Natural killer cell (primary cell): Measurements from ENCODE around the gene ITPR1. TPM values are rescaled to one million over a fixed set of nuclear protein-coding genes. Genes with fewer than 3 reads are reported as not detected.

Experiments used
- ATAC-seq, 3 donors: fragments of 150-1000 bp in 2 of 3; fragments of 200-7000 bp in 1 of 3; cut with Tn5 transposase; 1 replicate in 1 of 3; 2 replicates in 2 of 3; pipeline ENCODE4 v1.10.0; 2021; ENCODE audit warnings: mild to moderate bottlenecking in 2 of 3, moderate library complexity in 2 of 3
- DNase-seq, 2 donors: peaks; one replicate each; pipeline versions ENCODE4 v3.0.0 to v3.0.0-alpha.2; 2013 to 2021; ENCODE audit warnings: mixed read lengths in 1 of 2
- H3K27ac ChIP-seq: one replicate; pipeline ENCODE4 v1.5.1; 2013; ENCODE audit warnings: mild to moderate bottlenecking, low read length
- H3K27me3 ChIP-seq: one replicate; pipeline ENCODE4 v1.6.1; 2013; ENCODE audit warnings: low read length; ENCODE audit not compliant: control insufficient read depth, insufficient read depth
- H3K36me3 ChIP-seq: one replicate; pipeline ENCODE4 v1.6.1; 2013; ENCODE audit warnings: low read length; ENCODE audit not compliant: control insufficient read depth, insufficient read depth
- H3K4me1 ChIP-seq: one replicate; pipeline ENCODE4 v1.6.1; 2013; ENCODE audit warnings: low read length; ENCODE audit not compliant: control insufficient read depth, insufficient read depth
- H3K4me3 ChIP-seq: one replicate; pipeline ENCODE4 v1.5.1; 2013; ENCODE audit warnings: low read length
- H3K9me3 ChIP-seq: one replicate; pipeline ENCODE4 v1.6.1; 2013; ENCODE audit warnings: low read length; ENCODE audit not compliant: control insufficient read depth, insufficient read depth
- H3K27ac Mint-ChIP-seq, 2 donors: one replicate each; pipeline ENCODE4 v1.8.0; 2022; ENCODE audit warnings: mild to moderate bottlenecking in 2 of 2, mixed read lengths in 2 of 2, moderate library complexity in 1 of 2
- H3K27me3 Mint-ChIP-seq, 2 donors: one replicate each; pipeline ENCODE4 v1.8.0; 2022; ENCODE audit warnings: low read depth in 2 of 2, mixed read lengths in 2 of 2
- H3K36me3 Mint-ChIP-seq: one replicate; pipeline ENCODE4 v1.8.0; 2022; ENCODE audit warnings: mixed read lengths
- H3K4me1 Mint-ChIP-seq, 2 donors: one replicate each; pipeline ENCODE4 v1.8.0; 2022; ENCODE audit warnings: mixed read lengths in 2 of 2
- H3K4me3 Mint-ChIP-seq: one replicate; pipeline ENCODE4 v1.8.0; 2022; ENCODE audit warnings: mild to moderate bottlenecking, moderate library complexity, mixed read lengths
- H3K9me3 Mint-ChIP-seq, 2 donors: one replicate each; pipeline ENCODE4 v1.8.0; 2022; ENCODE audit warnings: mixed read lengths in 2 of 2
- CTCF ChIP-seq: fragments of 200-600 bp; IDR thresholded peaks from one replicate; pipeline ENCODE4 v1.8.0; 2022; ENCODE audit warnings: antibody characterized with exemption
- WGBS: methylation state at CpG from one replicate; pipeline ENCODE4 v1.1.7; 2013; ENCODE audit warnings: missing lambda C conversion rate; ENCODE audit not compliant: insufficient coverage; 5-methylcytosine and 5-hydroxymethylcytosine counted together
- intact Hi-C: fragments of 100-400 bp; cut with micrococcal nuclease; formaldehyde crosslinking; loops from one replicate; pipeline ENCODE4 v1.14.2; 2022
- total RNA-seq, 4 donors: library from RNA; stranded (reverse); fragments of 120-200 nt in 1 of 4; gene quantifications; one replicate each; pipeline versions ENCODE4 v1.2.3 to v1.2.4, GENCODE V29; 2013 to 2022

ITPR1 gene
- total RNA-seq, 3 donors from 2014 or later (not counting 1 experiment from before 2014, with no cell fraction given), result 86.7 to 123 (median 94.8) TPM

DNA sequence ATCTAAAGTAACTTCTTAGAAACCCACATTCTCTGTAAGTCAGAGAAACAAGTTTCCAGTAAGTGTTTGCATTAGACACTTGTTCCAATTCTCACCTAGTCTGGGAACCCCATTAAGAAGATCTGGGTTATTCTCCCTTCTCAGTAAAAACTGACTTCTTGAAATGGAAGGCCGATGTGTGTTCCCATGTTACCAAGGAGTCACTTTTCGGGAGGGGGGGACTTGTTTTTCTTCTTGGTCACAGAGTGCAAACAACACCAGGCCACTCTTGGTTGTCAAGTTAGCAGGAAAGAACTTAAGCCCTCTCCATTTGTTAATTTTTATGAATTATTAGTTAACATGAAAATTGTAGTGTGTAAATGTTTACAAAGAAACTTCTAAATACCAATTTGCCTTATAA, 55.6 kb downstream of the ITPR1 start:
- Histone ChIP-seq H3K36me3 (no peaks in the 10 kb centered on the region), H3K9me3 (no peaks in the 10 kb centered on the region), H3K27me3 (no peaks in the 10 kb centered on the region), H3K27ac (no peak overlapping the region), H3K4me3 (no peak overlapping the region), H3K4me1 (no peaks in the 10 kb centered on the region)
- DNase-seq, result no peak
- H3K4me1 Mint-ChIP-seq, result peaks cover 12 to 25% of the 10 kb centered on the region in 2 donors
- H3K27me3 Mint-ChIP-seq, result no peaks in the 10 kb centered on the region
- ATAC-seq, result no peak
- no peaks in the 10 kb centered on the region for H3K9me3 Mint-ChIP-seq
- no peak for TF ChIP-seq CTCF
- H3K4me3 Mint-ChIP-seq, result no peak overlapping the region
- intact Hi-C loops, result no loop called here
- no peak overlapping the region for H3K27ac Mint-ChIP-seq
- WGBS, result 95% methylated on average over 2 of the region's 2 CpGs
- H3K36me3 Mint-ChIP-seq, result no peaks in the 10 kb centered on the region

- Mint-ChIP-seq H3K36me3 (no peaks in the 10 kb centered on the region), H3K4me3 (no peak overlapping the region), H3K27me3 (no peaks in the 10 kb centered on the region), H3K27ac (no peak overlapping the region), H3K9me3 (no peaks in the 10 kb centered on the region), H3K4me1 (peaks cover 21 to 28% of the 10 kb centered on the region in 2 donors)
- 95% methylated on average over 4 of the region's 4 CpGs for WGBS
- intact Hi-C loops, result no loop called here
- H3K4me3 ChIP-seq, result no peak overlapping the region
- no peaks in the 10 kb centered on the region for H3K4me1 ChIP-seq
- H3K27me3 ChIP-seq, result no peaks in the 10 kb centered on the region
- no peak for TF ChIP-seq CTCF
- no peaks in the 10 kb centered on the region for H3K36me3 ChIP-seq
- ATAC-seq (no peak), DNase-seq (no peak)
- no peaks in the 10 kb centered on the region for H3K9me3 ChIP-seq
- H3K27ac ChIP-seq, result no peak overlapping the region
Measured at GRCh38 chr3:4549896-4550295, 56.7 kb downstream of the ITPR1 start.

GRCh38 chr3:4551051-4551711, 58.0 kb downstream of the ITPR1 start:
- no peaks in the 10 kb centered on the region for H3K9me3 Mint-ChIP-seq
- H3K4me1 ChIP-seq, result no peaks in the 10 kb centered on the region
- H3K36me3 Mint-ChIP-seq, result no peaks in the 10 kb centered on the region
- no peaks in the 10 kb centered on the region for H3K27me3 ChIP-seq
- no peaks in the 10 kb centered on the region for H3K9me3 ChIP-seq
- intact Hi-C loops, result no loop called here
- H3K4me1 Mint-ChIP-seq, result peaks cover 22 to 30% of the 10 kb centered on the region in 2 donors
- 98% methylated on average over 5 of the region's 5 CpGs for WGBS
- ATAC-seq, result no peak
- H3K27me3 Mint-ChIP-seq, result no peaks in the 10 kb centered on the region
- DNase-seq, result no peak
- H3K36me3 ChIP-seq, result no peaks in the 10 kb centered on the region
- H3K27ac ChIP-seq, result no peak overlapping the region
- peak overlapping the region; percentile 10 to 21 for H3K27ac Mint-ChIP-seq
- no peak overlapping the region for H3K4me3 Mint-ChIP-seq
- no peak for TF ChIP-seq CTCF
- no peak overlapping the region for H3K4me3 ChIP-seq
